Skeletal muscle cell (primary cell): ENCODE data around the gene SLC10A4.

Experiments used
- DNase-seq: peaks from one replicate; pipeline ENCODE4 v3.0.0-alpha.2; 2010; ENCODE audit warnings: low read depth
- H3K4me3 ChIP-seq: 2 replicates; pipeline ENCODE4 v1.5.1; 2011; ENCODE audit warnings: low read depth, mild to moderate bottlenecking, control low read depth, low read length, moderate library complexity

SLC10A4 gene

DNA sequence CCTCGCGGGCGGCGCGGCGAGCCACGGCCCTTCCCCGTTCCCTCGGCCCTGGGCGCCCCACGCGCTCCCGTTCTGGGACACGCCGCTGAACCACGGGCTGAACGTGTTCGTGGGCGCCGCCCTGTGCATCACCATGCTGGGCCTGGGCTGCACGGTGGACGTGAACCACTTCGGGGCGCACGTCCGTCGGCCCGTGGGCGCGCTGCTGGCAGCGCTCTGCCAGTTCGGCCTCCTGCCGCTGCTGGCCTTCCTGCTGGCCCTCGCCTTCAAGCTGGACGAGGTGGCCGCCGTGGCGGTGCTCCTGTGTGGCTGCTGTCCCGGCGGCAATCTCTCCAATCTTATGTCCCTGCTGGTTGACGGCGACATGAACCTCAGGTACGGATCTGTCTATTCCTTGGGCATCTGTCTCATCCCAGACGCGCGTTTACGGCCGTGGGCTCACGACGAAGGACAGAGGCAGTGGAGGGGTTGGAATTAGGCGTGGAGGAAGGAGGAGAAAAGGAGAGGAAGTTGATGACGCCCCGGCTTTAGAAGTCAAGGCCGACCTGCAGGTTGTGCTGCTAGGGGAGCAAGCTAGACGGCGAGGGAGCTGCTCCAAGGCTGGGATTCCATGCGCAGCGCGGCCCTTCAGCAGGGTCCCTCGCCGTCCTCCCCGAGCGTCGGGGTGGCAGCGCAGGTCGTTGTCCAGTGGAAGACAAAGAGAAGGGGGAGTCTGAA is 792 bp downstream of the SLC10A4 start:
- no peak for DNase-seq
- H3K4me3 ChIP-seq: no peak overlapping the region

DNA sequence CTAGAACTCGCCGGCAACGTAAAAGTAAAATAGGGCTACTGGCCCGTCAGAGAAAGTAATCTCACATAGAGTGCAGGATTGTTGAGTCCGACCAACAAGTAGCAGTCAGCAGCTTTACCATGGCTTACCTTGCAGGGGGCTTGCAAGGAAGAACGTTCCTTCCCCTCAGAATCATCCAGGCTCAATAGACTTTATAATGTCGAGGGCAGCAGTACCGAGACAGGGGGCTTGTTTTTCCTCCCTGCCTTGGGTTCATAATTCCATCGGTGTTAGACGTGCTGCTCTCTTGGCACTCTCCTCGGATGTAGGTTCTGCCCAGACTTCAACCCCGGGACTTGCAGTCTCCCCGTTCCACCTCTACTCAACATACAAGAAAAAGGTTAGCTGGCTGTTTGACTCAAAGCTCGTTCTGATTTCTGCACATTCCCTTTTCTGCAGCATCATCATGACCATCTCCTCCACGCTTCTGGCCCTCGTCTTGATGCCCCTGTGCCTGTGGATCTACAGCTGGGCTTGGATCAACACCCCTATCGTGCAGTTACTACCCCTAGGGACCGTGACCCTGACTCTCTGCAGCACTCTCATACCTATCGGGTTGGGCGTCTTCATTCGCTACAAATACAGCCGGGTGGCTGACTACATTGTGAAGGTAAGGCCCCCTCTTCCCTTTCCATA is 1.5 kb downstream of the SLC10A4 start:
- DNase-seq: no peak
- H3K4me3 ChIP-seq: no peak overlapping the region

- no peak for DNase-seq
- no peak overlapping the region for H3K4me3 ChIP-seq
These were observed 6.5 kb downstream of the SLC10A4 start for GRCh38 chr4:48489683-48490011.

DNA sequence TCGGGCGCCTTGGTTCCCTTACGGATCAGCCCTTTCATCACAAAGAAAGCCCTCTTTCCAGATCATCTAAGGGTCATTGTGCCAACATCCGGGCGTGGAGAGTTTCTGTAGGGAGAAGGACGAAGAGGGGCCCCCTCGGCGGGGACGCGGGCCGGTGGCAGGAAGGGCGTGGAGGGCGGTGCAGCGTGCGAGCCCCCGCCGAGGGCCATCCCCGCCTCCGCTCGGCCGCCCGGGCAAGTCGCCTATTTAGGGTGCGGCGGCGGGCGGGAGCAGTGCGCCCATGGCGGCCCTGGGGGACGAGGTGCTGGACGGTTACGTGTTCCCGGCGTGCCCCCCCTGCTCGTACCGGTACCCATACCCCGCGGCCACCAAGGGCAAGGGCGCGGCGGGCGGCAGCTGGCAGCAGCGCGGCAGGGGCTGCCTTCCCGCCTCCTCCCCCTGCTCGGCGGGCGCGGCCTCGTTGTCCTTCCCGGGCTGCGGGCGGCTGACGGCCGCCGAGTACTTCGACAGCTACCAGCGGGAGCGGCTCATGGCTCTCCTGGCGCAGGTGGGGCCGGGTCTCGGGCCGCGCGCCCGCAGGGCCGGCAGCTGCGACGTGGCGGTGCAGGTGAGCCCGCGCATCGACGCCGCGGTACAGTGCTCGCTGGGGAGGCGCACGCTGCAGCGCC is 7.0 kb downstream of the SLC10A4 start, which contains the start of gene ZAR1:
ZAR1 (plus strand) TSS at position 241 of the 668 bp plus-strand sequence; CDS start at position 281, 40 bp downstream.
- no peak for DNase-seq
- H3K4me3 ChIP-seq: peak within 1 kb of the TSS; percentile 25

- DNase-seq: no peak
- no peak overlapping the region for H3K4me3 ChIP-seq
These were observed 7.8 kb downstream of the SLC10A4 start for GRCh38 chr4:48490680-48491513.

DNA sequence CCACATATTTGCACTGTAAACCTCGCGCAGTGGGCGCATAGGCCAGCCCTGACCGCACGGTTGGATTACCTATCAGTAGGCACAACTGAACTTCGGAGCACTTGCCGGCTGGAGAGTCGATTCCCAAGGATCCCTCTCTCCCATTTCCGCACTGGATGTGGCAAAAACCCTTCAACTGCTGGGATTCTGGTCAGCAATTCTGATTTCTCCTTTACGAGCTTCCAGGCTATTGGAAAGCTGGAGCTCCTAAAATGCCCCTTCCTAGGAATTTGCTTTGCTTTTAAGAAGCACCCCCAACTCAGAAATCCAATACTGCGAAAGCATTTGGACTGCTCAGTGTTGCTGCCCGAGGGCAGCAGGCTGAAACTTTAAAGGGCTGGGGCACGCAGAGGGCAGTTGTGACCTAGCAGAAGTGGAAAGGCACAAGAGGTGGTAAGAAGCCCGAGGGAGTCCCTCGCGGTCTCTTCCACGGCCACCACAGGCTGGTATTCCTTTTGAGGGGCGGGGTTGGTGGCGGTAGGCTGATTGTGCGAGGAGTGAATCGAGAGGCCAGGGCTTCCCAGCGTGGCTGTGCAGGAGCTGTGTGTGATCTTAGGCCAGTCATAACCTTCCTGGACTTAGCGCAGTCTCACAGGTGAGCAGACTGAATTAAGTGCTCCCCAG is 8.5 kb downstream of the SLC10A4 start:
- H3K4me3 ChIP-seq: no peak overlapping the region
- no peak for DNase-seq

GRCh38 chr4:48493452-48494100 is 10.4 kb downstream of the SLC10A4 start:
- no peak overlapping the region for H3K4me3 ChIP-seq
- no peak for DNase-seq

DNA sequence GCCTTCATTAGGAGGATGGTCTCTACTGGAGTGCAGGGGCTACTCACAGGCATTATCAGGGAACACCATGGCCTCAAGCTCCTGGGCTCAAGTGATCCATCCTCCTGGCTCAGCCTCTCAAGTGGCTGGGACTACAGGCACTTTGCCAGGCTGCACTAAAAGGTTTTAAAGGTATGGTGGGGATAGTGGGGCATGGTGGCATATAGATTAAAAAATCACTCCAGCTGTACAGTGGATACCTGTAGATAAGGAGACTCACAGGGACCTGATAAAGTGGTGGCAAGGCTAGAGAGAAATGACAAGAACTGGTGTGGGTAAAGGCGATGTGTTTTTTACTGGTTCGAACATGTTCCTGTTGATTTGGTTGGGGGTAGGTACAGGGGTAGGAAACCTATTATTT is 12.8 kb downstream of the SLC10A4 start:
- no peak for DNase-seq
- H3K4me3 ChIP-seq: no peak overlapping the region

GRCh38 chr4:48498895-48499294 is 15.8 kb downstream of the SLC10A4 start:
- DNase-seq: no peak
- no peak overlapping the region for H3K4me3 ChIP-seq

- no peak overlapping the region for H3K4me3 ChIP-seq
- no peak for DNase-seq
These were observed 16.5 kb downstream of the SLC10A4 start for GRCh38 chr4:48499551-48500066.

- DNase-seq: no peak
- no peak overlapping the region for H3K4me3 ChIP-seq
These were observed 20.3 kb downstream of the SLC10A4 start for GRCh38 chr4:48503233-48504025.

GRCh38 chr4:48504026-48504330 is 20.8 kb downstream of the SLC10A4 start:
- DNase-seq: no peak
- no peak overlapping the region for H3K4me3 ChIP-seq

DNA sequence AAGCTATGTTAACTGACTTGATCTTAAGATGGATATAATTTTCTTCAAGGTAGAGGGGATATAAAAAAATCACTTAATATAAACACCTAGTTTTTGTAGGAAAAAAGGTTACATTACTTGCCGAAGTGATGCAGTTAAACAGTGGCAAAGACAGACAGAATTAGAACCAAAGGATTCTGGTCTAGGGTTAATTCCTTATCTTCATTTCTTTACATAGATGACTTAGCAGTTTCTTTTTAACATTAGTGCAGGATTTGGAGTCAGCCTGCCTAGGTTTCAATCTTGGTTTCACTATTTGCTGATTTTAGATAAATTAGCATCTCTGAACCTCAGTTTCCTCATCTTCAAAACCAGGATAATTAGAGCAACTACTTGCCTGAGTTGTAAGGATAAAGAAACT is 21.2 kb downstream of the SLC10A4 start:
- no peak for DNase-seq
- H3K4me3 ChIP-seq: no peak overlapping the region

- no peak for DNase-seq
These were observed 23.6 kb downstream of the SLC10A4 start for GRCh38 chr4:48506716-48507115.

DNA sequence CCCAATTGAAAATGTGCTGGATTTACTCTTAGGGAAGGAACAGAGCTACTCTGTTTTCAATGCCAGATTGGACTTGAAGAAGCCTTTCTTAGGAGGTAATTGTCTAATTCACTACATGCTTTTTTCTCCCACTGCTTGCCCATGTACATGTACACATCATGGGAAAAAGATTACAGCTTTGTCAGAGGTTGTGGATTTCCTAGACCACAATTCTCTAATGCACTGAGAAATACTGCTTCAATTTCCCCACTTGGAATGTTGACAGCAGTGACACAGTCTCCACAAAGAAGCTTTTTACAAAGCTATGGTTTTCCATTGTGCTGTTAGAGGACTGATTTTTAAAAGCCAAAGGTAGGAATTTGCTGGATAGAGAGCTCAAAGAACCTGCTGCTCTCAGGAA is 26.4 kb downstream of the SLC10A4 start:
- H3K4me3 ChIP-seq: no peak overlapping the region
- no peak for DNase-seq

More at GRCh38 chr4:48506716-48507115, 23.6 kb downstream of the SLC10A4 start:
- H3K4me3 ChIP-seq: no peak overlapping the region

DNA sequence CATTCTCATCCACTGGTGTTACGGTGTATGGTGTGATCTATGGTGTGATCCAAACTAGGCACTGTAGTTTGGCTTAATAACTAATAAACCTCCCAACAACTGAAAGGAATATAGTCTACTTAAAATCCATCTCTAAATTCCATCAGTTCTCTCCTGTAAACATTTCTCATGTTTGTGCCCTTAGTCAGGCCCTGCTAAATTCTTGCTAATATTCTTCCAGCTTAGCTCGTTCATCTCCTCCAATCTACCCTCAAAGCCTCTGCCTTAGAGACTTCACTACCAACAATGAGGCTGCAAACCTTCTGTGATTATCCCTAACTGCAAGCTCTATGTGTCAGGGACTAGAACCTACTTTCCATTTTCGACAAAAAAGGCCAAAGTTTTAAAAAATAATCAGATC is 35.0 kb downstream of the SLC10A4 start:
- no peak overlapping the region for H3K4me3 ChIP-seq
- DNase-seq: no peak

DNA sequence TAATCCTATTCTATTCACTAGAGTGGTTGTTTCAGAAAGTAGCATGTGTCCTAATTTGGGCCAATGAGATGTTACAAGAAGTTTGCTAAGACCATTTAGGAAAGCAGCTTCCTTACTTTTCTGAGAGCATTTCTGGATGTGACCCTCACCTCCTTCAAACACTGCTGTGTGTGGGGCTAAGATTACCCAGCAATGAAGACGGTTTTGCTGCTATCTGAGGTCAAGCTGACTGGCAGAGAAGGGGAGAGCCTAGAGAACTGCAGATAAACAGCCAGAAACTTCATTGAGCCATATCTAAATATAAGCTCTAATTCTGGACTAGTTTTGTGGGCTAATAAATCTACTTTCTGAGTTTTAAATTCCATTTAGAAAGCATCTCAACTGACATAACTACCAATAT is 43.3 kb downstream of the SLC10A4 start:
- H3K4me3 ChIP-seq: no peak overlapping the region
- DNase-seq: no peak

GRCh38 chr4:48538358-48538757 is 55.2 kb downstream of the SLC10A4 start:
- DNase-seq: no peak
- no peak overlapping the region for H3K4me3 ChIP-seq
